ENCODE measurements around the gene PDLIM4.

DNA sequence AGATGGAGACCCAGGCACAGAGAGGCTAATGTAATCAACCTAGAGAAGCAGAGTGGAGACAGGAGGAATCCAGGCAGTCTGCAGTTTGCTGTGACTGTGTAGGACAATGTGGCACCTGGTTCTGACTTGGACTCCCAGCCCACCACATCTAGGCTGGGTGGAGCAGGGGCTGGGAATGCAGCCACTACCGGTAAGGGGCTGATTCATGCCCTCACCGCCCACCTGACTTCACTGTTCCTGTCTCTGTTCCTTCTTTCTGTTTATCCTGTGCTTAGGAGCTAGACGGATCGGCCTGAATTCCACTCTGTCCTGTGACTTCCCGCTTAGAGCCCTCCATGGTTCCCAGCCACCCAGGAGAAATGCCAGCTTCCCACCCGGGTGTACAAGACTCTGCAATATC, 2.6 kb downstream of the PDLIM4 start:
- TF ChIP-seq POLR2AphosphoS5 (IDR thresholded peaks at IDR 0.05; ENCODE audit: low read depth, low read length) (no peak), POLR2A (IDR thresholded peaks at IDR 0.05; ENCODE audit: low read depth, low read length) (no peak)

Data from GM12892 (cell line).